MM.1S (cell line): Measurements from ENCODE around the gene SOBP.

Source experiments
- CTCF ChIP-seq: fragments of 300-600 bp; sonication (generic); IDR thresholded peaks from 2 replicates; pipeline ENCODE4 v1.5.1; 2016; ENCODE audit warnings: antibody characterized with exemption, low read length, mixed read lengths
- EZH2 ChIP-seq: fragments of 300-600 bp; sonication (generic); optimal IDR thresholded peaks from 2 replicates; pipeline ENCODE3; 2017; ENCODE audit warnings: low read depth, mild to moderate bottlenecking, antibody characterized with exemption, low read length, mixed read lengths

GRCh38 chr6:107590378-107590777 lies 100.5 kb downstream of the SOBP start:
- TF ChIP-seq CTCF = no peak
- no peak for TF ChIP-seq EZH2
